SK-N-SH (cell line): Measurements from ENCODE around the gene CEACAM3. TPM values are rescaled to one million over a fixed set of nuclear protein-coding genes. Genes with fewer than 3 reads are reported as not detected.

ENCODE experiments used
- CTCF ChIA-PET: fragments of 300-600, 350-600 bp; formaldehyde crosslinking; extraction: SDS; loops from one replicate; lab custom pipeline; 2021; lab: Yijun Ruan, JAX
- POLR2A ChIA-PET: fragments of 350-600 bp; sonication (Branson Sonifier 250); formaldehyde crosslinking; extraction: SDS; loops from one replicate; lab custom pipeline; 2020; ENCODE audit warnings: antibody characterized with exemption, inconsistent platforms; lab: Yijun Ruan, JAX
- DNase-seq: peaks from one replicate; pipeline ENCODE4 v3.0.0; 2012
- H2AFZ ChIP-seq: fragments of 200-600 bp; sonication (generic); 2 replicates; pipeline ENCODE4 v1.8.1; 2016; ENCODE audit warnings: antibody characterized with exemption, mild to moderate bottlenecking, low read depth
- H3F3A ChIP-seq: fragments of 200-600 bp; sonication (generic); replicated peaks from 2 replicates; pipeline ENCODE3; 2016; ENCODE audit warnings: antibody characterized with exemption, mild to moderate bottlenecking; ENCODE audit not compliant: insufficient read depth
- H3K27ac ChIP-seq, 2 experiments: fragments of 200-500 bp in 1 of 2; fragments of 200-600 bp in 1 of 2; sonication (Bioruptor generic) in 1 of 2; sonication (generic), shearing (Covaris generic) in 1 of 2; 2 replicates each; pipeline versions ENCODE4 v1.5.1 to v1.6.1; 2014 to 2016; ENCODE audit warnings: low read depth in 2 of 2, inconsistent platforms in 1 of 2, low read length in 1 of 2, mild to moderate bottlenecking in 1 of 2, mixed read lengths in 1 of 2
- H3K27me3 ChIP-seq: fragments of 200-600 bp; sonication (generic), shearing (Covaris generic); 2 replicates; pipeline ENCODE4 v1.6.1; 2016; ENCODE audit warnings: mixed run types; ENCODE audit not compliant: insufficient read depth
- H3K36me3 ChIP-seq, 2 experiments: fragments of 200-500 bp in 1 of 2; fragments of 200-600 bp in 1 of 2; sonication (Bioruptor generic) in 1 of 2; sonication (generic) in 1 of 2; replicated peaks in 1 of 2; 2 replicates each; pipeline versions ENCODE3 to v1.5.1; 2014 to 2016; ENCODE audit warnings: low read length in 1 of 2, mild to moderate bottlenecking in 1 of 2; ENCODE audit not compliant: insufficient read depth in 2 of 2, control insufficient read depth in 1 of 2
- H3K4me1 ChIP-seq, 2 experiments: fragments of 200-500 bp in 1 of 2; fragments of 200-600 bp in 1 of 2; sonication (Bioruptor generic) in 1 of 2; sonication (generic), shearing (Covaris generic) in 1 of 2; 2 replicates each; pipeline versions ENCODE4 v1.5.1 to v1.6.1; 2014 to 2016; ENCODE audit warnings: low read depth in 1 of 2, low read length in 1 of 2, mixed run types in 1 of 2; ENCODE audit not compliant: insufficient read depth in 2 of 2, control insufficient read depth in 1 of 2
- H3K4me2 ChIP-seq: fragments of 200-600 bp; sonication (generic), shearing (Covaris generic); 2 replicates; pipeline ENCODE4 v1.6.1; 2017; ENCODE audit warnings: mixed run types
- H3K4me3 ChIP-seq, 2 experiments: fragments of 200-500 bp in 1 of 2; fragments of 200-600 bp in 1 of 2; sonication (Bioruptor generic) in 1 of 2; sonication (generic), shearing (Covaris generic) in 1 of 2; 2 replicates each; pipeline versions ENCODE4 v1.5.1 to v1.8.1; 2014 to 2016; ENCODE audit warnings: low read depth in 2 of 2, inconsistent platforms in 1 of 2, low read length in 1 of 2, mild to moderate bottlenecking in 1 of 2, mixed read lengths in 1 of 2, moderate library complexity in 1 of 2
- H3K79me2 ChIP-seq: fragments of 200-600 bp; sonication (generic); 2 replicates; pipeline ENCODE4 v1.8.1; 2017; ENCODE audit warnings: mild to moderate bottlenecking; ENCODE audit not compliant: insufficient read depth
- H3K9ac ChIP-seq: fragments of 200-600 bp; sonication (generic); 2 replicates; pipeline ENCODE4 v1.6.1; 2017; ENCODE audit warnings: mixed run types
- H3K9me2 ChIP-seq: fragments of 200-600 bp; sonication (generic); 2 replicates; pipeline ENCODE4 v1.6.1; 2017; ENCODE audit warnings: mixed run types
- H3K9me3 ChIP-seq: fragments of 200-600 bp; sonication (generic); 2 replicates; pipeline ENCODE4 v1.6.1; 2017; ENCODE audit warnings: mixed run types, mild to moderate bottlenecking, moderate library complexity
- H4K20me1 ChIP-seq: fragments of 200-600 bp; sonication (generic); 2 replicates; pipeline ENCODE4 v1.6.1; 2017; ENCODE audit warnings: mild to moderate bottlenecking, mixed run types; ENCODE audit not compliant: insufficient read depth
- CHD2 ChIP-seq: fragments of 150-350 bp; IDR thresholded peaks from 2 replicates; pipeline ENCODE4 v1.6.1; 2018; ENCODE audit warnings: low read length; ENCODE audit not compliant: partially characterized antibody
- ELF1 ChIP-seq: IDR thresholded peaks from 2 replicates; pipeline ENCODE4 v1.4.0; 2012
- FOSL2 ChIP-seq: IDR thresholded peaks from 2 replicates; pipeline ENCODE4 v1.4.0; 2012; ENCODE audit warnings: low read depth, mild to moderate bottlenecking, moderate library complexity, borderline replicate concordance
- FOXJ3 ChIP-seq: sonication (generic); formaldehyde crosslinking; IDR thresholded peaks from 2 replicates; pipeline ENCODE4 v1.5.1; 2020; ENCODE audit warnings: mild to moderate bottlenecking, missing genetic modification reagents
- FOXM1 ChIP-seq: IDR thresholded peaks from 2 replicates; pipeline ENCODE4 v1.4.0; 2012; ENCODE audit warnings: low read depth, mild to moderate bottlenecking
- IRF3 ChIP-seq: fragments of 150-350 bp; IDR thresholded peaks from 2 replicates; pipeline ENCODE4 v1.6.1; 2016; ENCODE audit warnings: mild to moderate bottlenecking, low read depth, low read length
- JUND ChIP-seq: IDR thresholded peaks from 2 replicates; pipeline ENCODE4 v1.4.0; 2012
- MAX ChIP-seq: IDR thresholded peaks from 2 replicates; pipeline ENCODE4 v1.4.0; 2012; ENCODE audit warnings: low read depth
- MXI1 ChIP-seq: IDR thresholded peaks from 2 replicates; pipeline ENCODE4 v1.6.1; 2012; ENCODE audit warnings: mild to moderate bottlenecking, low read depth, low read length, improper control_type of control experiment
- NRF1 ChIP-seq: IDR thresholded peaks from 2 replicates; pipeline ENCODE4 v1.6.1; 2012; ENCODE audit warnings: low read depth, mild to moderate bottlenecking, low read length
- POLR2AphosphoS5 ChIP-seq: IDR thresholded peaks from 2 replicates; pipeline ENCODE4 v1.6.1; 2012; ENCODE audit warnings: low read depth, low read length
- RAD21 ChIP-seq: IDR thresholded peaks from 2 replicates; pipeline ENCODE4 v1.6.1; 2012; ENCODE audit warnings: mild to moderate bottlenecking, low read length
- RCOR1 ChIP-seq: fragments of 150-350 bp; IDR thresholded peaks from 2 replicates; pipeline ENCODE4 v1.6.1; 2017; ENCODE audit warnings: antibody characterized with exemption, low read length
- RFX5 ChIP-seq: IDR thresholded peaks from 2 replicates; pipeline ENCODE4 v1.6.1; 2012; ENCODE audit warnings: mild to moderate bottlenecking, improper control_type of control experiment, low read length
- RXRA ChIP-seq: IDR thresholded peaks from 2 replicates; pipeline ENCODE4 v1.4.0; 2012; ENCODE audit warnings: low read depth, mild to moderate bottlenecking, borderline replicate concordance
- SIN3A ChIP-seq: IDR thresholded peaks from 2 replicates; pipeline ENCODE4 v1.6.1; 2012; ENCODE audit warnings: low read depth, mild to moderate bottlenecking, low read length, moderate library complexity, borderline replicate concordance
- SMC3 ChIP-seq: IDR thresholded peaks from 2 replicates; pipeline ENCODE4 v1.6.1; 2012; ENCODE audit warnings: low read depth, low read length, improper control_type of control experiment
- TAF1 ChIP-seq: IDR thresholded peaks from 2 replicates; pipeline ENCODE4 v1.6.1; 2012; ENCODE audit warnings: low read depth, mild to moderate bottlenecking, low read length, moderate library complexity, borderline replicate concordance
- TCF12 ChIP-seq: IDR thresholded peaks from 2 replicates; pipeline ENCODE4 v1.4.0; 2012
- TEAD4 ChIP-seq: IDR thresholded peaks from 2 replicates; pipeline ENCODE4 v1.4.0; 2012; ENCODE audit warnings: mild to moderate bottlenecking, borderline replicate concordance; ENCODE audit not compliant: insufficient read depth
- YY1 ChIP-seq: IDR thresholded peaks from 2 replicates; pipeline ENCODE4 v1.4.0; 2012; ENCODE audit warnings: low read depth, mild to moderate bottlenecking
- WGBS: methylation state at CpG from one replicate; pipeline ENCODE4 v1.1.6; 2017; ENCODE audit warnings: low lambda C conversion rate; 5-methylcytosine and 5-hydroxymethylcytosine counted together
- polyA plus RNA-seq, 3 experiments: library from polyadenylated mRNA; depleted of rRNA; stranded (reverse); fragments of >200 nt; gene quantifications; 2 replicates each; pipeline ENCODE4 v1.2.3, GENCODE V29; 2012
- TF ChIP-seq, protein P1 (sequence below): IDR thresholded peaks from 2 replicates; pipeline ENCODE4; 2012
- TF ChIP-seq, protein P2 (sequence below): fragments of 150-350 bp; IDR thresholded peaks from 2 replicates; pipeline ENCODE4 v1.6.1; 2017; ENCODE audit warnings: antibody characterized with exemption, low read length, low read depth, borderline replicate concordance

Gene CEACAM3
- polyA plus RNA-seq, 1 of the 3 experiments (the other 2 are of a cell fraction), result not detected

GRCh38 chr19:41804336-41804735, 7.9 kb downstream of the CEACAM3 start:
- no peak overlapping the region for H2AFZ ChIP-seq
- no peak overlapping the region for H3K4me2 ChIP-seq
- no peak overlapping the region for H3K27ac ChIP-seq
- ChIA-PET CTCF (interaction anchor here (1.0 to 3.0 kb wide), 4 partner anchors 9 to 231 kb away, joined by 3 to 11 read pairs (median 5); no protein-coding TSS in a partner anchor), POLR2A (no interaction called here)
- H3K9me3 ChIP-seq, result no peaks in the 10 kb centered on the region
- no peaks in the 10 kb centered on the region for H3K9me2 ChIP-seq
- WGBS, result 18% methylated on average over 3 of the region's 3 CpGs
- no peak overlapping the region for H3K4me3 ChIP-seq
- no peaks in the 10 kb centered on the region for H3K36me3 ChIP-seq
- H3K27me3 ChIP-seq, result peaks cover 50% of the 10 kb centered on the region; the same call in 1 of the 2 replicates
- no peaks in the 10 kb centered on the region for H3F3A ChIP-seq
- no peak for TF ChIP-seq TAF1
- no peak for TF ChIP-seq TEAD4
- TF ChIP-seq TCF12, result no peak
- TF ChIP-seq RCOR1, result no peak
- TF ChIP-seq POLR2AphosphoS5, result no peak
- TF ChIP-seq, protein P1, sequence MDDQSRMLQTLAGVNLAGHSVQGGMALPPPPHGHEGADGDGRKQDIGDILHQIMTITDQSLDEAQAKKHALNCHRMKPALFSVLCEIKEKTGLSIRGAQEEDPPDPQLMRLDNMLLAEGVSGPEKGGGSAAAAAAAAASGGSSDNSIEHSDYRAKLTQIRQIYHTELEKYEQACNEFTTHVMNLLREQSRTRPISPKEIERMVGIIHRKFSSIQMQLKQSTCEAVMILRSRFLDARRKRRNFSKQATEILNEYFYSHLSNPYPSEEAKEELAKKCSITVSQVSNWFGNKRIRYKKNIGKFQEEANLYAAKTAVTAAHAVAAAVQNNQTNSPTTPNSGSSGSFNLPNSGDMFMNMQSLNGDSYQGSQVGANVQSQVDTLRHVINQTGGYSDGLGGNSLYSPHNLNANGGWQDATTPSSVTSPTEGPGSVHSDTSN, result no peak
- no peak for TF ChIP-seq CHD2
- no peak for TF ChIP-seq RXRA
- TF ChIP-seq RFX5, result no peak
- no peak for TF ChIP-seq FOXJ3 (CRISPR knock-in tag)
- TF ChIP-seq FOSL2, result no peak
- no peak for TF ChIP-seq YY1
- TF ChIP-seq JUND, result no peak
- no peak for TF ChIP-seq MXI1
- no peak for TF ChIP-seq NRF1
- no peak for TF ChIP-seq MAX
- H3K9ac ChIP-seq, result no peak overlapping the region
- no peak for DNase-seq
- H4K20me1 ChIP-seq, result no peaks in the 10 kb centered on the region
- H3K4me1 ChIP-seq, result no peaks in the 10 kb centered on the region
- no peaks in the 10 kb centered on the region for H3K79me2 ChIP-seq

- WGBS, result 9% methylated on average over 3 of the region's 3 CpGs
- Histone ChIP-seq H3K79me2 (no peaks in the 10 kb centered on the region), H4K20me1 (no peaks in the 10 kb centered on the region), H3K27me3 (peaks cover 37% of the 10 kb centered on the region; the same call in 1 of the 2 replicates), H3K4me3 (no peak overlapping the region), H3F3A (no peaks in the 10 kb centered on the region), H3K36me3 (no peaks in the 10 kb centered on the region), H2AFZ (no peak overlapping the region), H3K27ac (no peak overlapping the region), H3K9me3 (no peaks in the 10 kb centered on the region), H3K4me1 (no peaks in the 10 kb centered on the region), H3K4me2 (no peak overlapping the region), H3K9ac (no peak overlapping the region), H3K9me2 (no peaks in the 10 kb centered on the region)
- POLR2A ChIA-PET, result no interaction called here
- DNase-seq, result no peak
- CTCF ChIA-PET, result interaction anchor here (1.0 to 2.1 kb wide), 3 partner anchors 12 to 14 kb away, joined by 3 to 14 read pairs (median 6); no protein-coding TSS in a partner anchor
- TF ChIP-seq TCF12 (no peak), ELF1 (no peak), SMC3 (no peak), SIN3A (no peak), POLR2AphosphoS5 (no peak), TEAD4 (no peak), RAD21 (no peak), FOXM1 (no peak), IRF3 (no peak), TAF1 (no peak), JUND (no peak), RCOR1 (no peak), NRF1 (no peak)
- TF ChIP-seq, protein P1, result no peak
- TF ChIP-seq, protein P2, sequence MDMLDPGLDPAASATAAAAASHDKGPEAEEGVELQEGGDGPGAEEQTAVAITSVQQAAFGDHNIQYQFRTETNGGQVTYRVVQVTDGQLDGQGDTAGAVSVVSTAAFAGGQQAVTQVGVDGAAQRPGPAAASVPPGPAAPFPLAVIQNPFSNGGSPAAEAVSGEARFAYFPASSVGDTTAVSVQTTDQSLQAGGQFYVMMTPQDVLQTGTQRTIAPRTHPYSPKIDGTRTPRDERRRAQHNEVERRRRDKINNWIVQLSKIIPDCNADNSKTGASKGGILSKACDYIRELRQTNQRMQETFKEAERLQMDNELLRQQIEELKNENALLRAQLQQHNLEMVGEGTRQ, result no peak
Measured at GRCh38 chr19:41807176-41807575, 10.8 kb downstream of the CEACAM3 start.
